ENCODE data around the gene HCK. TPM values are rescaled to one million over a fixed set of nuclear protein-coding genes. Genes with fewer than 3 reads are reported as not detected.

Gene HCK
- total and polyA plus RNA-seq, 9 of the 15 experiments (the other 6 are each of a cell fraction or from before 2014, with no cell fraction given): 0.09 to 0.51 (median 0.27) TPM; not detected in 6

- intact Hi-C loops (cut with micrococcal nuclease): no loop called here
- H3K36me3 ChIP-seq (ENCODE audit: control insufficient read depth, insufficient read depth, low read length): peaks cover 40% of the 10 kb centered on the region
- H4K20me1 ChIP-seq (replicated peaks; ENCODE audit: control insufficient read depth, insufficient read depth, low read length): peaks cover 22% of the 10 kb centered on the region
- H3K9ac ChIP-seq (ENCODE audit: insufficient read depth in 1 of 2, low read depth in 2 of 2, low read length in 2 of 2): no peak overlapping the region
- no peak overlapping the region for H2AFZ ChIP-seq (ENCODE audit: low read depth, low read length)
- no peaks in the 10 kb centered on the region for H3K9me1 ChIP-seq (ENCODE audit: control insufficient read depth, insufficient read depth, low read length)
- no peaks in the 10 kb centered on the region for H3K27me3 ChIP-seq (ENCODE audit: control insufficient read depth in 2 of 2, insufficient read depth in 2 of 2, low read length in 2 of 2)
- WGBS (ENCODE audit: insufficient coverage, low coverage, missing lambda C conversion rate): 95% methylated on average over 5 of the region's 5 CpGs
- H3K4me2 ChIP-seq (ENCODE audit: insufficient read depth, low read length): no peak overlapping the region
- TF ChIP-seq ZNF717 (CRISPR knock-in tag; IDR thresholded peaks at IDR 0.05): no peak
- TF ChIP-seq MLX (CRISPR knock-in tag; conservative IDR thresholded peaks at IDR 0.05): no peak
- TF ChIP-seq ZNF507 (tag; conservative IDR thresholded peaks at IDR 0.05): no peak
- TF ChIP-seq DEAF1 (CRISPR knock-in tag; IDR thresholded peaks at IDR 0.05): no peak
- TF ChIP-seq CHD2 (IDR thresholded peaks at IDR 0.05; ENCODE audit: low read depth, low read length): no peak
- TF ChIP-seq SRSF1 (IDR thresholded peaks at IDR 0.05; ENCODE audit: low read depth, low read length): no peak
- no peak for TF ChIP-seq SMARCC2 (IDR thresholded peaks at IDR 0.05; ENCODE audit: low read depth)
- TF ChIP-seq ZZZ3 (IDR thresholded peaks at IDR 0.05): no peak
- ATAC-seq (no peak), DNase-seq (ENCODE audit: extremely low read depth in 1 of 4, low spot score in 3 of 4) (no peak), FAIRE-seq (no peak)
- CTCF ChIA-PET (ENCODE audit: low intra/inter-chr PET ratio): no interaction called here
- H3K4me1 ChIP-seq (replicated peaks in 1 of 2; ENCODE audit: control insufficient read depth in 2 of 2, insufficient read depth in 2 of 2, low read length in 2 of 2): no peaks in the 10 kb centered on the region
- POLR2A ChIA-PET: interaction anchor here (1.0 to 2.2 kb wide), 2 partner anchors 11 to 13 kb away, joined by 3 to 6 read pairs; no protein-coding TSS in a partner anchor
- no peak overlapping the region for H3K27ac ChIP-seq (ENCODE audit: extremely low read depth, low read depth, low read length)
- no peaks in the 10 kb centered on the region for H3K9me3 ChIP-seq (replicated peaks; ENCODE audit: control insufficient read depth, insufficient read depth, low read depth, low read length)
- H3K4me3 ChIP-seq: no peak overlapping the region
- peaks cover 48% of the 10 kb centered on the region for H3K79me2 ChIP-seq (ENCODE audit: control insufficient read depth, insufficient read depth, low read length)
- no TSS peak for BruUV-seq (replicated peaks)
- in situ Hi-C loops (cut with MboI): no loop called here
Measured at GRCh38 chr20:32129863-32130262, 77.8 kb downstream of the HCK start.

All from K562 (cell line).